Measurements from ENCODE around the gene CHMP4A.

- TF ChIP-seq, protein P1, sequence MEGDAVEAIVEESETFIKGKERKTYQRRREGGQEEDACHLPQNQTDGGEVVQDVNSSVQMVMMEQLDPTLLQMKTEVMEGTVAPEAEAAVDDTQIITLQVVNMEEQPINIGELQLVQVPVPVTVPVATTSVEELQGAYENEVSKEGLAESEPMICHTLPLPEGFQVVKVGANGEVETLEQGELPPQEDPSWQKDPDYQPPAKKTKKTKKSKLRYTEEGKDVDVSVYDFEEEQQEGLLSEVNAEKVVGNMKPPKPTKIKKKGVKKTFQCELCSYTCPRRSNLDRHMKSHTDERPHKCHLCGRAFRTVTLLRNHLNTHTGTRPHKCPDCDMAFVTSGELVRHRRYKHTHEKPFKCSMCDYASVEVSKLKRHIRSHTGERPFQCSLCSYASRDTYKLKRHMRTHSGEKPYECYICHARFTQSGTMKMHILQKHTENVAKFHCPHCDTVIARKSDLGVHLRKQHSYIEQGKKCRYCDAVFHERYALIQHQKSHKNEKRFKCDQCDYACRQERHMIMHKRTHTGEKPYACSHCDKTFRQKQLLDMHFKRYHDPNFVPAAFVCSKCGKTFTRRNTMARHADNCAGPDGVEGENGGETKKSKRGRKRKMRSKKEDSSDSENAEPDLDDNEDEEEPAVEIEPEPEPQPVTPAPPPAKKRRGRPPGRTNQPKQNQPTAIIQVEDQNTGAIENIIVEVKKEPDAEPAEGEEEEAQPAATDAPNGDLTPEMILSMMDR (IDR thresholded peaks at IDR 0.05; ENCODE audit: poor library complexity): no peak
- TF ChIP-seq EZH2 (IDR thresholded peaks at IDR 0.05; ENCODE audit: borderline replicate concordance) (no peak), EZH2phosphoT487 (IDR thresholded peaks at IDR 0.05; ENCODE audit: low read depth, severe bottlenecking, unreplicated experiment) (no peak)
These were observed 28.3 kb downstream of the CHMP4A start for GRCh38 chr14:24185026-24185425.
